Left ventricle myocardium superior (tissue), 1 donor: ENCODE data around the gene CEND1. TPM values are rescaled to one million over a fixed set of nuclear protein-coding genes. Genes with fewer than 3 reads are reported as not detected.

Experiments
- ATAC-seq: fragments of 200-7000 bp; cut with Tn5 transposase; one replicate; pipeline ENCODE4 v1.9.1; 2020; ENCODE audit warnings: mild to moderate bottlenecking, moderate library complexity
- DNase-seq: peaks from one replicate; pipeline ENCODE4 v3.0.0-alpha.2; 2020
- intact Hi-C: fragments of 100-400 bp; cut with micrococcal nuclease; formaldehyde crosslinking; loops from one replicate; pipeline ENCODE4 v1.11.0; 2022
- total RNA-seq: library from RNA; stranded (reverse); fragmentation: NEBNext Ultra II Directional; extraction: Animal tissue kit (Norgen Biotek cat#: 25700); gene quantifications from one replicate; pipeline ENCODE4 v1.2.1, GENCODE V29; 2021
- donor health status: DM: no; HTN: yes; CAD: no; lungs with severe emphysema.

Gene CEND1
- total RNA-seq, 1 donor from 2014 or later, result not detected

- ATAC-seq, result no peak
- intact Hi-C loops, result no loop called here
- peak; percentile 28 for DNase-seq
Measured at GRCh38 chr11:828506-829175, 38.8 kb upstream of the CEND1 start.

- DNase-seq, result no peak
- intact Hi-C loops, result no loop called here
Measured at GRCh38 chr11:827897-828192, 38.0 kb upstream of the CEND1 start, which contains the start of gene CRACR2B. Gene CRACR2B (plus strand): TSS chr11:827919. CDS start chr11:828608, 689 bp downstream.

GRCh38 chr11:827146-827896 lies 37.4 kb upstream of the CEND1 start:
- DNase-seq (peak; percentile 60), ATAC-seq (peak; percentile 1)

More at GRCh38 chr11:827897-828192, 38.0 kb upstream of the CEND1 start, which contains the start of gene CRACR2B:
- ATAC-seq, result no peak

GRCh38 chr11:826836-827145 lies 36.9 kb upstream of the CEND1 start:
- ATAC-seq (no peak), DNase-seq (no peak)
- intact Hi-C loops, result no loop called here

More at GRCh38 chr11:827146-827896, 37.4 kb upstream of the CEND1 start:
- intact Hi-C loops, result no loop called here

GRCh38 chr11:826227-826621 lies 36.3 kb upstream of the CEND1 start:
- DNase-seq, result no peak

GRCh38 chr11:825366-826226 lies 35.7 kb upstream of the CEND1 start:
- DNase-seq (no peak), ATAC-seq (no peak)
- intact Hi-C loops, result no loop called here

More at GRCh38 chr11:826227-826621, 36.3 kb upstream of the CEND1 start:
- ATAC-seq, result no peak
- intact Hi-C loops, result no loop called here

GRCh38 chr11:824942-825341 lies 35.1 kb upstream of the CEND1 start:
- intact Hi-C loops, result no loop called here
- ATAC-seq (no peak), DNase-seq (no peak)

GRCh38 chr11:824292-824880 lies 34.5 kb upstream of the CEND1 start:
- intact Hi-C loops, result no loop called here
- no peak for ATAC-seq
- DNase-seq, result no peak

GRCh38 chr11:823441-824291 lies 33.8 kb upstream of the CEND1 start:
- no peak for ATAC-seq
- intact Hi-C loops, result no loop called here
- no peak for DNase-seq

- intact Hi-C loops, result no loop called here
- ATAC-seq, result no peak
- peak; percentile 77 for DNase-seq
Measured at GRCh38 chr11:821512-822371, 31.9 kb upstream of the CEND1 start.

GRCh38 chr11:820655-821511 lies 31.0 kb upstream of the CEND1 start:
- peak; percentile 85 for DNase-seq
- ATAC-seq, result peak; percentile 64
- intact Hi-C loops, result no loop called here

GRCh38 chr11:819943-820649 lies 30.2 kb upstream of the CEND1 start:
- intact Hi-C loops, result no loop called here
- DNase-seq, result peak; percentile 94
- peak; percentile 66 for ATAC-seq

GRCh38 chr11:819129-819931 lies 29.4 kb upstream of the CEND1 start:
- peak; percentile 97 for DNase-seq
- intact Hi-C loops, result no loop called here
- peak; percentile 82 for ATAC-seq

GRCh38 chr11:818396-819128 lies 28.7 kb upstream of the CEND1 start, which contains the start of gene PNPLA2:
Gene PNPLA2 (plus strand): TSS chr11:818914. CDS start chr11:819719, 805 bp downstream.
- intact Hi-C loops, result no loop called here
- ATAC-seq, result no peak
- DNase-seq, result peak; percentile 52

- ATAC-seq (no peak), DNase-seq (no peak)
- intact Hi-C loops, result no loop called here
Measured at GRCh38 chr11:816433-816779, 26.5 kb upstream of the CEND1 start.
